NCI-H1694 (cell line): ENCODE data around the gene CTAG1A.
"Not testable (repeated sequence)": the region's sequence is repeated elsewhere in the genome, so short reads cannot be mapped to it uniquely, and the experiment has no call there.

Experiments used
- DNase-seq: peaks from one replicate; lab custom pipeline; 2025; lab: John Stamatoyannopoulos, UW

CTAG1A gene

GRCh38 chrX:154573061-154573460 lies 11.9 kb upstream of the CTAG1A start:
- DNase-seq: not testable (repeated sequence)

GRCh38 chrX:154575076-154575475 lies 9.9 kb upstream of the CTAG1A start:
- DNase-seq: not testable (repeated sequence)

GRCh38 chrX:154582994-154583393 lies 1.9 kb upstream of the CTAG1A start:
- DNase-seq: not testable (repeated sequence)

- not testable (repeated sequence) for DNase-seq
Measured at GRCh38 chrX:154590415-154590814, 5.5 kb downstream of the CTAG1A start.

- DNase-seq: no peak
Measured at GRCh38 chrX:154592505-154592904, 7.6 kb downstream of the CTAG1A start.

GRCh38 chrX:154593201-154593600 lies 8.3 kb downstream of the CTAG1A start:
- DNase-seq: no peak

GRCh38 chrX:154594491-154594890 lies 9.6 kb downstream of the CTAG1A start:
- DNase-seq: no peak

- DNase-seq: no peak
Measured at GRCh38 chrX:154595559-154596249, 10.8 kb downstream of the CTAG1A start.

- DNase-seq: no peak
Measured at GRCh38 chrX:154596290-154596929, 11.5 kb downstream of the CTAG1A start.

GRCh38 chrX:154597221-154597620 lies 12.3 kb downstream of the CTAG1A start:
- DNase-seq: no peak

- DNase-seq: no peak
Measured at GRCh38 chrX:154598656-154599055, 13.7 kb downstream of the CTAG1A start.

- DNase-seq: no peak
Measured at GRCh38 chrX:154599531-154599930, 14.6 kb downstream of the CTAG1A start.

- no peak for DNase-seq
Measured at GRCh38 chrX:154600759-154601374, 15.9 kb downstream of the CTAG1A start.

- no peak for DNase-seq
Measured at GRCh38 chrX:154602226-154602625, 17.3 kb downstream of the CTAG1A start.

- DNase-seq: no peak
Measured at GRCh38 chrX:154602766-154603437, 18.0 kb downstream of the CTAG1A start.

GRCh38 chrX:154603438-154604430 lies 18.8 kb downstream of the CTAG1A start:
- DNase-seq: no peak

GRCh38 chrX:154605566-154605965 lies 20.6 kb downstream of the CTAG1A start:
- DNase-seq: no peak

GRCh38 chrX:154607370-154607769 lies 22.4 kb downstream of the CTAG1A start:
- peak; percentile 14 for DNase-seq

- not testable (repeated sequence) for DNase-seq
Measured at GRCh38 chrX:154607976-154608375, 23.0 kb downstream of the CTAG1A start.

GRCh38 chrX:154608823-154609222 lies 23.9 kb downstream of the CTAG1A start:
- DNase-seq: not testable (repeated sequence)

GRCh38 chrX:154611146-154611545 lies 26.2 kb downstream of the CTAG1A start:
- DNase-seq: not testable (repeated sequence)
